Left ventricle myocardium inferior (tissue), 1 donor: ENCODE data around the gene HIRIP3. TPM values are rescaled to one million over a fixed set of nuclear protein-coding genes. Genes with fewer than 3 reads are reported as not detected.

Source experiments
- DNase-seq: peaks from one replicate; pipeline ENCODE4 v3.0.0-alpha.2; 2020
- H3K27ac ChIP-seq: fragments of 200-600 bp; replicated peaks from 2 replicates; pipeline ENCODE4 v1.8.0; 2021
- H3K27me3 ChIP-seq: fragments of 200-600 bp; 2 replicates; pipeline ENCODE4 v1.8.0; 2021; ENCODE audit warnings: low read depth
- H3K36me3 ChIP-seq: fragments of 200-600 bp; 2 replicates; pipeline ENCODE4 v1.8.0; 2021
- H3K4me1 ChIP-seq: fragments of 200-600 bp; 2 replicates; pipeline ENCODE4 v1.8.0; 2021
- H3K4me3 ChIP-seq: fragments of 200-600 bp; 2 replicates; pipeline ENCODE4 v1.8.0; 2021; ENCODE audit warnings: mild to moderate bottlenecking, moderate library complexity
- H3K9me3 ChIP-seq: fragments of 200-600 bp; replicated peaks from 2 replicates; pipeline ENCODE4 v1.8.0; 2021
- CTCF ChIP-seq: fragments of 200-600 bp; IDR thresholded peaks from 2 replicates; pipeline ENCODE4 v1.8.0; 2021; ENCODE audit warnings: antibody characterized with exemption, mild to moderate bottlenecking, borderline replicate concordance
- intact Hi-C: fragments of 100-400 bp; cut with micrococcal nuclease; formaldehyde crosslinking; loops from one replicate; pipeline ENCODE4 v1.11.0; 2022
- total RNA-seq: library from RNA; stranded (reverse); fragmentation: NEBNext Ultra II Directional; extraction: Animal tissue kit (Norgen Biotek cat#: 25700); gene quantifications from one replicate; pipeline ENCODE4 v1.2.1, GENCODE V29; 2021
- donor health status: DM: no; HTN: yes; CAD: no; lungs with severe emphysema.

HIRIP3 gene
- total RNA-seq, 1 donor from 2014 or later, result 18.8 TPM

- intact Hi-C loops, result no loop called here
- Histone ChIP-seq H3K4me1 (peaks cover 9% of the 10 kb centered on the region), H3K27ac (no peak overlapping the region), H3K36me3 (no peaks in the 10 kb centered on the region), H3K9me3 (no peaks in the 10 kb centered on the region), H3K27me3 (peaks cover 90% of the 10 kb centered on the region), H3K4me3 (no peak overlapping the region)
- DNase-seq, result no peak
- no peak for TF ChIP-seq CTCF
These were observed 32.4 kb upstream of the HIRIP3 start for GRCh38 chr16:30027588-30028437.

- no peak overlapping the region for H3K4me3 ChIP-seq
- H3K27me3 ChIP-seq, result peaks cover 77% of the 10 kb centered on the region
These were observed 31.0 kb upstream of the HIRIP3 start for GRCh38 chr16:30026449-30026848.

GRCh38 chr16:30025574-30025973 is 30.2 kb upstream of the HIRIP3 start:
- Histone ChIP-seq H3K36me3 (no peaks in the 10 kb centered on the region), H3K4me3 (no peak overlapping the region), H3K4me1 (peaks cover 13% of the 10 kb centered on the region), H3K27me3 (peaks cover 76% of the 10 kb centered on the region), H3K9me3 (no peaks in the 10 kb centered on the region), H3K27ac (no peak overlapping the region)
- no peak for TF ChIP-seq CTCF
- intact Hi-C loops, result no loop called here
- DNase-seq, result no peak

More at GRCh38 chr16:30026449-30026848, 31.0 kb upstream of the HIRIP3 start:
- no peak for TF ChIP-seq CTCF
- no peak for DNase-seq
- Histone ChIP-seq H3K27ac (no peak overlapping the region), H3K9me3 (no peaks in the 10 kb centered on the region), H3K36me3 (no peaks in the 10 kb centered on the region), H3K4me1 (peaks cover 12% of the 10 kb centered on the region)
- intact Hi-C loops, result no loop called here

GRCh38 chr16:30025156-30025555 is 29.7 kb upstream of the HIRIP3 start:
- H3K27ac ChIP-seq, result no peak overlapping the region
- no peak overlapping the region for H3K4me3 ChIP-seq
- no peaks in the 10 kb centered on the region for H3K36me3 ChIP-seq
- H3K27me3 ChIP-seq, result peaks cover 74% of the 10 kb centered on the region
- no peaks in the 10 kb centered on the region for H3K9me3 ChIP-seq
- DNase-seq, result no peak
- TF ChIP-seq CTCF, result no peak
- intact Hi-C loops, result no loop called here
- H3K4me1 ChIP-seq, result peaks cover 13% of the 10 kb centered on the region

GRCh38 chr16:30024451-30024850 is 29.0 kb upstream of the HIRIP3 start:
- no peaks in the 10 kb centered on the region for H3K9me3 ChIP-seq
- no peak overlapping the region for H3K4me3 ChIP-seq
- peaks cover 13% of the 10 kb centered on the region for H3K4me1 ChIP-seq
- H3K27ac ChIP-seq, result no peak overlapping the region
- H3K36me3 ChIP-seq, result no peaks in the 10 kb centered on the region
- peaks cover 67% of the 10 kb centered on the region for H3K27me3 ChIP-seq
- no peak for DNase-seq
- intact Hi-C loops, result no loop called here
- TF ChIP-seq CTCF, result no peak
